ENCODE data around the gene GPC2. TPM values are rescaled to one million over a fixed set of nuclear protein-coding genes. Genes with fewer than 3 reads are reported as not detected.
"Not testable (repeated sequence)": the region's sequence is repeated elsewhere in the genome, so short reads cannot be mapped to it uniquely, and the experiment has no call there.

The GPC2 gene
- total RNA-seq, 2 donors from 2014 or later, result 1.8 to 5.0 TPM

DNA sequence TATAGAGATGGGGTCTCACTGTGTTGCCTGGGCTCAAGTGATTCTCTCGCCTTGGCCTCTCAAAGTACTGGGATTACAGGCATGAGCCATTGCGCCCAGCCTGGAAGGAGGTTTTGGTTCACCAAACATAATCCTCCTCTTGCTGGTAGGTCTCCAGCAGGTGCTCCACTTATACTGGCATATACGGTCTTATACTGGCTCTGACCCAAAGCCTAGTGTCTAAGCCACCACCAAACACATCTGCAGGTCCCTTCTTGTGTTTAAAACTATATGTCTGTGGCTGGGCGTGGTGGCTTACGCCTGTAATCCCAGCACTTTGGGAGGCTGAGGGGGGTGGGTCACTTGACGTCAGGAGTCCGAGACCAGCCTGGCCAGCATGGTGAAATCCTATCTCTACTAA, 45.1 kb downstream of the GPC2 start:
- TF ChIP-seq, protein P1, sequence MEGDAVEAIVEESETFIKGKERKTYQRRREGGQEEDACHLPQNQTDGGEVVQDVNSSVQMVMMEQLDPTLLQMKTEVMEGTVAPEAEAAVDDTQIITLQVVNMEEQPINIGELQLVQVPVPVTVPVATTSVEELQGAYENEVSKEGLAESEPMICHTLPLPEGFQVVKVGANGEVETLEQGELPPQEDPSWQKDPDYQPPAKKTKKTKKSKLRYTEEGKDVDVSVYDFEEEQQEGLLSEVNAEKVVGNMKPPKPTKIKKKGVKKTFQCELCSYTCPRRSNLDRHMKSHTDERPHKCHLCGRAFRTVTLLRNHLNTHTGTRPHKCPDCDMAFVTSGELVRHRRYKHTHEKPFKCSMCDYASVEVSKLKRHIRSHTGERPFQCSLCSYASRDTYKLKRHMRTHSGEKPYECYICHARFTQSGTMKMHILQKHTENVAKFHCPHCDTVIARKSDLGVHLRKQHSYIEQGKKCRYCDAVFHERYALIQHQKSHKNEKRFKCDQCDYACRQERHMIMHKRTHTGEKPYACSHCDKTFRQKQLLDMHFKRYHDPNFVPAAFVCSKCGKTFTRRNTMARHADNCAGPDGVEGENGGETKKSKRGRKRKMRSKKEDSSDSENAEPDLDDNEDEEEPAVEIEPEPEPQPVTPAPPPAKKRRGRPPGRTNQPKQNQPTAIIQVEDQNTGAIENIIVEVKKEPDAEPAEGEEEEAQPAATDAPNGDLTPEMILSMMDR (IDR thresholded peaks at IDR 0.05), result no peak

DNA sequence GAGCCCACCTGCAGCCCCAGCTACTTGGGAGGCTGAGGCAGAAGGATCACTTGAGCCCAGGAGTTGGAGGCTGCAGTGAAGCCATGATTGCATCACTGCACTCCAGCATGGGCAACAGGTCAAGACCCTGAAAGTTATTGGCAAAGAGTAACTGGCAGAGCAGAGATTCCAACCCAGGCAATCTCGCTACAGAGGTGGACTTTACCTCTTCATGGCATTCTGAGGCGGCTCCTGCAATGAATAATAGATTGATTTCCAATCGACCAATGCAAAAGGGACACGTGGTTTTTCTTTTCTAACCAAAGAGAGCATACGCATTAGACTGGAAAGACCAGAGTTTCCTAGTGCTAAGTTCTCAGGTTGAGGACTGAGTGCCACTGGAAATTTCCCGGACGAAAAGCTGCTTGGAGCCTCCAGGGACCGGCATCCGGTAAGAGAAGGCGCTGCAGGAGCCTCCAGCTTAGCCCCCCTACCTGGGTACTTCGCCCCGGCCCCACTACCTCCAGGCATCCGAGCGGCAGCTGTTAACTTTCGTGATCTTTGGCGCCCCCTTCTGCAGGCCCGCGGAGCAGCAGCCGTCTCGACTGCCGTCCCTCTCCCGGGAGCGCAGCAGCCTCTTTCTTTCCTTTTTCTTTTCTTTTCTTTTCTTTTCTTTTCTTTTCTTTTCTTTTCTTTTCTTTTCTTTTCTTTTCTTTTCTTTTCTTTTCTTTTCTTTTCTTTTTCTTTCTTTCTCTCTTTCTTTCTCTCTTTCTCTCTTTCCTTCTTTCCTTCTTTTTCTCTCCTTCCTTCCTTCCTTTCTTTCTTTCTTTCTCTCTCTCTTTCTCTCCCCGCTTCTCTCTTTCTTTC, 46.4 kb downstream of the GPC2 start:
- Histone ChIP-seq H3K27ac (no peak overlapping the region), H3K4me1 (ENCODE audit: control insufficient read depth in 1 of 2, low read depth in 2 of 2) (peaks cover 13 to 27% of the 10 kb centered on the region in 2 donors), H3K4me3 (peak overlapping the region; percentile 63), H3K9me3 (no peaks in the 10 kb centered on the region), H3K27me3 (replicated peaks; ENCODE audit: insufficient read depth) (no peaks in the 10 kb centered on the region), H3K36me3 (no peaks in the 10 kb centered on the region)
- DNase-seq (ENCODE audit: low spot score), result no peak
- TF ChIP-seq, protein P1 (IDR thresholded peaks at IDR 0.05), result peak; percentile 83
- ATAC-seq (ENCODE audit: insufficient number of reproducible peaks, low FRiP score, low read depth), result peak; percentile 63

More for the DNA sequence above, 45.1 kb downstream of the GPC2 start:
- Histone ChIP-seq H3K9me3 (no peaks in the 10 kb centered on the region), H3K36me3 (no peaks in the 10 kb centered on the region), H3K4me3 (no peak overlapping the region), H3K27me3 (replicated peaks; ENCODE audit: insufficient read depth) (no peaks in the 10 kb centered on the region), H3K27ac (no peak overlapping the region), H3K4me1 (ENCODE audit: control insufficient read depth in 1 of 2, low read depth in 2 of 2) (peaks cover 9 to 19% of the 10 kb centered on the region in 2 donors)
- DNase-seq (ENCODE audit: low spot score) (no peak), ATAC-seq (ENCODE audit: insufficient number of reproducible peaks, low FRiP score, low read depth) (no peak)

DNA sequence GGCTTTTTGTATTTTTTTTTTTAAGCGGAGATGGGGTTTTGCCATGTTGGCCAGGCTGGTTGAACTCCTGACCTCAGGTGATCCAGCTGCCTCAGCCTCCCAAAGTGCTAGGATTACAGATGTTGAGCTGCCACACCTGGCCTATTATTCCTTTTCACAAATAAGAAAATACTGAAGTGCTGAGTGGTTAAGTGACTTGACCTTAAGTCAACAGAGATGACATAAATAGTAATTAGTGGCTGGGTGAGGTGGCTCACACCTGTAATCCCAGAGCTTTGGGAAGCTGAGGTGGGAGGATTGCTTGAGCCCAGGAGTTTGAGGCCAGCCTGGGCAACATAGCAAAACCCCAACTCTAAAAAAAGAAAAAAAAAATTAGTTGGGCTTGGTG, 47.0 kb downstream of the GPC2 start:
- H3K4me3 ChIP-seq; H3K27ac ChIP-seq; H3K9me3 ChIP-seq; H3K27me3 ChIP-seq (replicated peaks; ENCODE audit: insufficient read depth); DNase-seq (ENCODE audit: low spot score); ATAC-seq (ENCODE audit: insufficient number of reproducible peaks, low FRiP score, low read depth); H3K36me3 ChIP-seq: not testable (repeated sequence)
- H3K4me1 ChIP-seq (ENCODE audit: control insufficient read depth in 1 of 2, low read depth in 2 of 2), result peaks cover 13 to 33% of the 10 kb centered on the region in 2 donors

DNA sequence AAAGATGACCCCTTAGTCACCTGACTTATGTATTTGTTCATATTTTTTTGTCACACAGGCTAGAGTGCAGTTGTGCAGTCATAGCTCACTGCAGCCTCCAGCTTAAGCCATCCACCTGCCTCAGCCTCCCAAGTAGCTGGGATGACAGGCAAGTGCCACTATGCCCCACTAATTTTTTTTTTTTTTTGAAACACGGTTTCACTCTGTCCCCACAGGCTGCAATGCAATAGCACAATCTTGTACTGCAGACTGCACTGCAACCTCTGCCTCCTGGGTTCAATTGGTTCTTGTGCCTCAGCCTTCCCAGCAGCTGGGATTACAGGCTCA, 48.6 kb downstream of the GPC2 start:
- H3K27ac ChIP-seq, result no peak overlapping the region

DNA sequence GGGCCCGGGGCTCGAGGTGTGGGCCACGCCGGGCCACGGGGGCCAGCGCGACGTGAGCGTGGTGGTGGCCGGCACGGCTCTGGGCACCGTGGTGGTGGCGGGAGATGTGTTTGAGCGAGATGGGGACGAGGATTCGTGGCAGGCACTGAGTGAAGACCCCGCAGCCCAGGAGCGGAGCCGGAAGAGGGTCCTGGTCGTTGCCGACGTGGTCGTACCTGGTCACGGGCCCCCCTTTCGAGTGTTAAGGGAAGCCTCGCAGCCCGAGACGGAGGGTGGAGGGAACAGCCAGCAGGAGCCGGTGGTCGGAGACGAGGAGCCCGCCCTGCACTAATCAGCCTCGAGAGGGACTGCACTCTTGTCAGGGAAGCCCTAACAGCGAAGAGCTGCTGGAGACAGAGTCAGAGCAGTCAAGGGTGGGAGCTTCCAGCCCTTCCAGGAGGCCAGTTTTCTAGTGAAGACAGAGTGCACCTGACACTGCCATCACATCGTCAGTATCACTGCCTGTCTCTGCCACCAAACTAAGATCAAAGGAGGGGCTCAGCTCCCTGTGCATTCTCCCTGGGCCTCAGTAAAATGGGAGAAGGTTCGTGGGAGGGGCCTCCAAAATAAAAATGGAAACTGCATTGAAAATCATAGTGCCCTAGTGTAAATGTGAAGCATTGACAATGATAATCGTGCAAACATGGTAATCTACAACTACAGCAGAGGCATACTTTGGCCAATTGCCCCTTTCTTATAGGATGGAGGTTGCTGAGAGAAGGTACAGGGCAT, 49.1 kb downstream of the GPC2 start:
- no peak for DNase-seq (ENCODE audit: low spot score)
- ATAC-seq (ENCODE audit: insufficient number of reproducible peaks, low FRiP score, low read depth), result no peak
- peak overlapping the region; percentile 96 to 98 for H3K27ac ChIP-seq
- H3K4me1 ChIP-seq (ENCODE audit: control insufficient read depth in 1 of 2, low read depth in 2 of 2), result peaks cover 13 to 37% of the 10 kb centered on the region in 2 donors
- peak overlapping the region; percentile 97 for H3K4me3 ChIP-seq
- no peaks in the 10 kb centered on the region for H3K36me3 ChIP-seq
- no peaks in the 10 kb centered on the region for H3K9me3 ChIP-seq
- TF ChIP-seq, protein P1 (IDR thresholded peaks at IDR 0.05), result no peak
- H3K27me3 ChIP-seq (replicated peaks; ENCODE audit: insufficient read depth), result no peaks in the 10 kb centered on the region

More for the DNA sequence above, 48.6 kb downstream of the GPC2 start:
- DNase-seq (ENCODE audit: low spot score), result no peak
- ATAC-seq (ENCODE audit: insufficient number of reproducible peaks, low FRiP score, low read depth), result no peak
- H3K4me3 ChIP-seq, result no peak overlapping the region
- H3K27me3 ChIP-seq (replicated peaks; ENCODE audit: insufficient read depth), result no peaks in the 10 kb centered on the region
- no peaks in the 10 kb centered on the region for H3K36me3 ChIP-seq
- peaks cover 13 to 37% of the 10 kb centered on the region in 2 donors for H3K4me1 ChIP-seq (ENCODE audit: control insufficient read depth in 1 of 2, low read depth in 2 of 2)
- no peaks in the 10 kb centered on the region for H3K9me3 ChIP-seq
- TF ChIP-seq, protein P1 (IDR thresholded peaks at IDR 0.05), result no peak
